GM12864 (cell line): Measurements from ENCODE around the gene MYO1C.

Experiments used
- DNase-seq: peaks from one replicate; pipeline ENCODE4 v3.0.0-alpha.2; 2011; ENCODE audit warnings: low read depth
- H3K4me3 ChIP-seq: 2 replicates; pipeline ENCODE4 v1.5.1; 2011; ENCODE audit warnings: mild to moderate bottlenecking, low read depth, low read length, control low read depth
- CTCF ChIP-seq: IDR thresholded peaks from 2 replicates; pipeline ENCODE4 v1.5.1; 2011; ENCODE audit warnings: low read depth, mild to moderate bottlenecking, moderate library complexity, low read length, control low read depth, inconsistent platforms; ENCODE audit errors: missing control alignments

MYO1C gene

GRCh38 chr17:1435326-1435725 lies 57.2 kb downstream of the MYO1C start:
- TF ChIP-seq CTCF = no peak
- no peak overlapping the region for H3K4me3 ChIP-seq
- no peak for DNase-seq

DNA sequence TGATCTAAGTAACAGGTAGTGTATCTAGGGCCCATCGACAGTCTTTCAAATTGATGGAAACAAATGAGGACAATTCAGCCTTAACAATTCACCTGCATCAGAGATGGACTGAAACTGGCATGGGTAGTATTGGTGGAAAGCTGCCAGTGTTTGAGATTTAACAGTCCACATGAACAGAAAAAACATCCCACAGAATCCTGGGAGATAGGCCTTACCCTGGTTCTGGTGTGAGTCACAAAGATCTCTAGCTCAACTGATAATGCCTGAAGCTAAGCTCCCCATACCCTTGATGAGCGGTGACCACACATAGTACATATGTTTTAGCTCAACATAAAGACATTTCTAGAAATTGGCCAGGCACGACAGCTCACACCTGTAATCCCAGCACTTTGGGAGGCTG lies 58.3 kb downstream of the MYO1C start:
- no peak overlapping the region for H3K4me3 ChIP-seq
- no peak for TF ChIP-seq CTCF
- DNase-seq = no peak

DNA sequence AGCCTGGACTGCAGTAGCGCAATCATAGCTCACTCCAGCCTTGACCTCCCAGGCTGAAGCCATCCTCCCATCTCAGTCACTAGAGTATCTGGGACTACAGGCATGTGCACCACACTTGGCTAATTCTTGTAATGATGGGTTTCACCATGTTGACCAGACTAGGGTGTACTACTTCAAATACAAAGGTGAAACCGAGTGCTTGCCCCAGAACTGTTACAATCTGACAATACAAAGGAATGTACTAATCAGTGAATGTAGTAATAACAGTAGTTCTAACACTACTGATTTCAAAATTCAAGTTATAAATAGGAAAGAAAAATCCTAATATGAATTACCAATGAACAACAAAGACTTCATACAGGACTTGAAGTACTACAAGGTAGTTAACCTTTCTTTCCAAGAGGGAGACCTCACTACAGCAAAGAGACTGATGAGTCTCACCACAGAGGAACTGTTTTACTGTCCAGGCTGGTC lies 60.8 kb downstream of the MYO1C start:
- H3K4me3 ChIP-seq = no peak overlapping the region
- TF ChIP-seq CTCF = no peak
- peak; percentile 46 for DNase-seq

DNA sequence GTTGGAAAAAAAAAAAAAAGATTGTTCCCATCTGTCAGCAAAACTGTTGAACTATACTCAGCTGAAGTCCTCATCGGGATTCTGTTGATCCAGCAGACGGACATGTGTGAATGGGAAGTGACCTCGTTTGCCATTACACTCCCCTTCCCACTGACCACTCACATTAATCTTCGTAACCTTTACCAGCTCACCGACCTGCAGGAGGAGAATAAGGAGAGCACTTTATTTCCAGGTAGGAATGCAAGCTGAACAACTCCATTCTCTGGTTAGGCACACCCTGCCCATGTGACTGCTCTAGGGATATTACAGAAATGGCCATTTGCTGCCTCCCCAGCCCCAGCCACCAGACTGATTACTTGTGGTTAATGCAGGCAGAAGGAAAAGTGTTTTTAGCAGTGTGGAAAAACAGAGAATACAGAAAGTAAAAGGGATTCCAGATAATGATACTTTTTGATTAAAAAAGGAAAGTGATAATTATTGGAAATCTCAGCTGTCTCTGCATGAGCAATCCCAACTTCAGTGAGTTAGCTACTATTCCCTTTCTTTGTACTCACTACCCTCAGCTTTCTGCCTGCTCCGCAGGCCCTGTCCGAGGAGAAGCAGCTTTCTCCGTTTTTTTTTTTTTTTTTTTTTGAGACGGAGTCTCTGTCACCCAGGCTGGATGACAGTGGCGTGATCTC lies 68.9 kb downstream of the MYO1C start:
- DNase-seq = no peak
- TF ChIP-seq CTCF = no peak
- no peak overlapping the region for H3K4me3 ChIP-seq

- H3K4me3 ChIP-seq = no peak overlapping the region
- no peak for DNase-seq
Measured at GRCh38 chr17:1422885-1423284, 69.6 kb downstream of the MYO1C start.

DNA sequence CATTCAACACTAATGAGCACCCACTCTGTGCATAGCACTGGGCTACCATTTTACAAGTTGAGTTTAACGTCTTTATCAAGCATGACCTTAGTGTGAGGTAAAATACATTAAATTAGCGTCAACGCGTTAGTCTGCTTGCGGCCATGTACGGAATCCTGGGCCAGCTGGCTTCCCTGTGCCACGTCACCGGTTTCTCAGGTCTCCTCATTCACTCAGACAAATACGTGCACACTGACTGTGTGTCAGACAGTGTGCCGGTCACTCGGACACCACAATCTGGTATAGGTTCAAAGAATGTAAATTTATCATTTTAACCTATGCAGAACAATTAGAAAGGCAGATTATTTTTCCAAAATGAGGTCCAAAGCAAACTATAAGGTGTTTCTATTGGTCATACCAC lies 71.0 kb downstream of the MYO1C start:
- TF ChIP-seq CTCF = no peak
- no peak overlapping the region for H3K4me3 ChIP-seq
- DNase-seq = no peak

More at GRCh38 chr17:1422885-1423284, 69.6 kb downstream of the MYO1C start:
- TF ChIP-seq CTCF = no peak

GRCh38 chr17:1420981-1421380 lies 71.5 kb downstream of the MYO1C start:
- no peak for DNase-seq
- no peak overlapping the region for H3K4me3 ChIP-seq
- no peak for TF ChIP-seq CTCF
